ENCODE results near the gene PODNL1. TPM values are rescaled to one million over a fixed set of nuclear protein-coding genes. Genes with fewer than 3 reads are reported as not detected.

Gene PODNL1
- total and polyA plus RNA-seq, 2 donors (not counting 1 experiment from before 2014, with no cell fraction given) = 2.1 to 6.9 TPM

GRCh38 chr19:13914777-13915176 lies 23.4 kb downstream of the PODNL1 start:
- no peak for TF ChIP-seq EZH2 (IDR thresholded peaks at IDR 0.05; ENCODE audit: low read length, missing control alignments)
- TF ChIP-seq, protein P1, sequence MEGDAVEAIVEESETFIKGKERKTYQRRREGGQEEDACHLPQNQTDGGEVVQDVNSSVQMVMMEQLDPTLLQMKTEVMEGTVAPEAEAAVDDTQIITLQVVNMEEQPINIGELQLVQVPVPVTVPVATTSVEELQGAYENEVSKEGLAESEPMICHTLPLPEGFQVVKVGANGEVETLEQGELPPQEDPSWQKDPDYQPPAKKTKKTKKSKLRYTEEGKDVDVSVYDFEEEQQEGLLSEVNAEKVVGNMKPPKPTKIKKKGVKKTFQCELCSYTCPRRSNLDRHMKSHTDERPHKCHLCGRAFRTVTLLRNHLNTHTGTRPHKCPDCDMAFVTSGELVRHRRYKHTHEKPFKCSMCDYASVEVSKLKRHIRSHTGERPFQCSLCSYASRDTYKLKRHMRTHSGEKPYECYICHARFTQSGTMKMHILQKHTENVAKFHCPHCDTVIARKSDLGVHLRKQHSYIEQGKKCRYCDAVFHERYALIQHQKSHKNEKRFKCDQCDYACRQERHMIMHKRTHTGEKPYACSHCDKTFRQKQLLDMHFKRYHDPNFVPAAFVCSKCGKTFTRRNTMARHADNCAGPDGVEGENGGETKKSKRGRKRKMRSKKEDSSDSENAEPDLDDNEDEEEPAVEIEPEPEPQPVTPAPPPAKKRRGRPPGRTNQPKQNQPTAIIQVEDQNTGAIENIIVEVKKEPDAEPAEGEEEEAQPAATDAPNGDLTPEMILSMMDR (conservative IDR thresholded peaks at IDR 0.05 in 1 of 2, IDR thresholded peaks at IDR 0.05 in 1 of 2; ENCODE audit: low read depth in 1 of 2, low read length in 2 of 2) = no peak
- H3K9ac ChIP-seq (ENCODE audit: insufficient read depth, low read length) = no peak overlapping the region
- no peak overlapping the region for H3K4me2 ChIP-seq (ENCODE audit: extremely low read depth, insufficient read depth, low read length)
- no peak overlapping the region for H3K27ac ChIP-seq (ENCODE audit: insufficient read depth, low read length)
- no peaks in the 10 kb centered on the region for H3K9me3 ChIP-seq (ENCODE audit: control insufficient read depth, insufficient read depth, low read depth, low read length)
- H3K4me3 ChIP-seq (replicated peaks in 1 of 4; ENCODE audit: control extremely low read depth in 1 of 4, insufficient read depth in 1 of 4, low read depth in 3 of 4, low read length in 4 of 4) = no peak overlapping the region
- no peaks in the 10 kb centered on the region for H3K4me1 ChIP-seq (ENCODE audit: control insufficient read depth, extremely low read depth, insufficient read depth, low read length)
- no peak for DNase-seq (ENCODE audit: low read depth in 2 of 2)
- no peaks in the 10 kb centered on the region for H4K20me1 ChIP-seq (ENCODE audit: control insufficient read depth, extremely low read depth, insufficient read depth, low read length)
- no peaks in the 10 kb centered on the region for H3K79me2 ChIP-seq (ENCODE audit: control insufficient read depth, insufficient read depth, low read length)
- H3K36me3 ChIP-seq (ENCODE audit: control insufficient read depth, insufficient read depth, low read length) = peaks cover 11% of the 10 kb centered on the region
- H2AFZ ChIP-seq (ENCODE audit: low read length) = no peak overlapping the region
- H3K27me3 ChIP-seq (ENCODE audit: control insufficient read depth, insufficient read depth, low read length) = no peaks in the 10 kb centered on the region

DNA sequence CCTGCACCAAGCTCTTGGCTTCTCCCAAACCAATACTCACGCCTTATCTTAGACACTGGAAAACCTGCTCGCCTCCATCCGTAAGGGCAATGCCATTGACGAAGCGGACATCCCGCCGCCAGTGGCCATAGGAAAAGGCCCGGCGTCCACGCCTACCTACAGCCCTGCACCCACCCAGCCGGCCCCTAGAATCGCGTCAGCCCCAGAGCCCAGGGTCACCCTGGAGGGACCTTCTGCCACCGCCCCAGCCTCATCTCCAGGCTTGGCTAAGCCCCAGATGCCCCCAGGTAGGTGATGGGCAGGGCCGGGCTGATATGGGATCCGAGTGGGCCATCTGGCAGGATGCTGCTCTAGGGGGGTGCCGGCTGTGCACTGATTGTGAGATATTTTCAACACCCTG lies 24.9 kb downstream of the PODNL1 start:
- Histone ChIP-seq H3K27me3 (ENCODE audit: control insufficient read depth, insufficient read depth, low read length) (no peaks in the 10 kb centered on the region), H3K36me3 (ENCODE audit: control insufficient read depth, insufficient read depth, low read length) (peaks cover 7% of the 10 kb centered on the region), H3K4me3 (replicated peaks in 1 of 4; ENCODE audit: control extremely low read depth in 1 of 4, insufficient read depth in 1 of 4, low read depth in 3 of 4, low read length in 4 of 4) (no peak overlapping the region), H3K9me3 (ENCODE audit: control insufficient read depth, insufficient read depth, low read depth, low read length) (no peaks in the 10 kb centered on the region), H2AFZ (ENCODE audit: low read length) (no peak overlapping the region), H3K4me1 (ENCODE audit: control insufficient read depth, extremely low read depth, insufficient read depth, low read length) (no peaks in the 10 kb centered on the region), H3K9ac (ENCODE audit: insufficient read depth, low read length) (no peak overlapping the region), H3K27ac (ENCODE audit: insufficient read depth, low read length) (no peak overlapping the region), H3K79me2 (ENCODE audit: control insufficient read depth, insufficient read depth, low read length) (no peaks in the 10 kb centered on the region), H3K4me2 (ENCODE audit: extremely low read depth, insufficient read depth, low read length) (no peak overlapping the region), H4K20me1 (ENCODE audit: control insufficient read depth, extremely low read depth, insufficient read depth, low read length) (no peaks in the 10 kb centered on the region)
- no peak for DNase-seq (ENCODE audit: low read depth in 2 of 2)
- TF ChIP-seq, protein P1 (conservative IDR thresholded peaks at IDR 0.05 in 1 of 2, IDR thresholded peaks at IDR 0.05 in 1 of 2; ENCODE audit: low read depth in 1 of 2, low read length in 2 of 2) = no peak
- no peak for TF ChIP-seq EZH2 (IDR thresholded peaks at IDR 0.05; ENCODE audit: low read length, missing control alignments)

DNA sequence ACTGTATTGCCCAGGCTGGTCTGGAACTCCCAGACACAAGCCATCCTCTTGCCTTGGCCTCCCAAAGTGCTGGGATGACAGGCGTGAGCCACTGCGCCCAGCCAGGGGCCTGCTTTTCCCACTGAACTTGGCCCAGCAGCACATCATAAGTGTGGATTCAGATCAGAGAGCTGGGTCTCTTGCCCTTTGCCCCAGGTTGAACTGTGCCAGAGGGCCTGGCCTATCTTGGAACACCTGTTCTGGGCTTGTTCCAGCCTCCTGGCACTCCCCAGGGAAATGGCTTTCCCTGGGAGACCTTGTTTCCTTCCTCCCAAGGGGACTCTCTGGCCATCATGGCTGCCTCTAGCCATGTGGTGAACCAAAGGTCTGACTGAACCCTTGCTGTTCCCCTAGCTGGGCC lies 28.8 kb downstream of the PODNL1 start:
- no peak overlapping the region for H3K27ac ChIP-seq (ENCODE audit: insufficient read depth, low read length)
- no peaks in the 10 kb centered on the region for H4K20me1 ChIP-seq (ENCODE audit: control insufficient read depth, extremely low read depth, insufficient read depth, low read length)
- H3K4me2 ChIP-seq (ENCODE audit: extremely low read depth, insufficient read depth, low read length) = no peak overlapping the region
- H3K27me3 ChIP-seq (ENCODE audit: control insufficient read depth, insufficient read depth, low read length) = no peaks in the 10 kb centered on the region
- no peaks in the 10 kb centered on the region for H3K9me3 ChIP-seq (ENCODE audit: control insufficient read depth, insufficient read depth, low read depth, low read length)
- no peaks in the 10 kb centered on the region for H3K4me1 ChIP-seq (ENCODE audit: control insufficient read depth, extremely low read depth, insufficient read depth, low read length)
- TF ChIP-seq EZH2 (IDR thresholded peaks at IDR 0.05; ENCODE audit: low read length, missing control alignments) = no peak
- TF ChIP-seq, protein P1 (conservative IDR thresholded peaks at IDR 0.05 in 1 of 2, IDR thresholded peaks at IDR 0.05 in 1 of 2; ENCODE audit: low read depth in 1 of 2, low read length in 2 of 2) = no peak
- peaks cover 4% of the 10 kb centered on the region for H3K36me3 ChIP-seq (ENCODE audit: control insufficient read depth, insufficient read depth, low read length)
- H3K9ac ChIP-seq (ENCODE audit: insufficient read depth, low read length) = no peak overlapping the region
- no peak overlapping the region for H2AFZ ChIP-seq (ENCODE audit: low read length)
- DNase-seq (ENCODE audit: low read depth in 2 of 2) = no peak
- H3K79me2 ChIP-seq (ENCODE audit: control insufficient read depth, insufficient read depth, low read length) = no peaks in the 10 kb centered on the region
- no peak overlapping the region for H3K4me3 ChIP-seq (replicated peaks in 1 of 4; ENCODE audit: control extremely low read depth in 1 of 4, insufficient read depth in 1 of 4, low read depth in 3 of 4, low read length in 4 of 4)

Data from fibroblast of lung (primary cell).